ENCODE data around the gene P2RX6. TPM values are rescaled to one million over a fixed set of nuclear protein-coding genes. Genes with fewer than 3 reads are reported as not detected.

Gene P2RX6
- total and polyA plus RNA-seq, 9 of the 15 experiments (the other 6 are each of a cell fraction or from before 2014, with no cell fraction given) = 0.01 to 3.9 (median 1.5) TPM; not detected in 1

GRCh38 chr22:21014202-21014725 lies 701 bp upstream of the P2RX6 start (continued):
- TF ChIP-seq TCF3 (CRISPR knock-in tag; IDR thresholded peaks at IDR 0.05) = no peak
- TF ChIP-seq ZNF589 (CRISPR knock-in tag; IDR thresholded peaks at IDR 0.05; ENCODE audit: low read depth) = no peak
- no peak for TF ChIP-seq ID3 (CRISPR knock-in tag; IDR thresholded peaks at IDR 0.05)
- TF ChIP-seq ID3 (tag; IDR thresholded peaks at IDR 0.05) = peak; percentile 95; the same call in 1 of the 2 replicates
- no peak for TF ChIP-seq SRSF9 (IDR thresholded peaks at IDR 0.05; ENCODE audit: borderline replicate concordance, low read depth, low read length)
- TF ChIP-seq XRCC5 (IDR thresholded peaks at IDR 0.05; ENCODE audit: low read depth, low read length) = no peak
- TF ChIP-seq CBX1 (IDR thresholded peaks at IDR 0.05; ENCODE audit: low read depth) = no peak
- TF ChIP-seq ZNF354B (CRISPR knock-in tag; IDR thresholded peaks at IDR 0.05) = 0 out of 2 replicates have a peak, but pooled peaks have one; percentile 38
- no peak for TF ChIP-seq FOS (IDR thresholded peaks at IDR 0.05; ENCODE audit: extremely low read depth, insufficient read length)
- peak; percentile 90 for TF ChIP-seq BHLHE40 (IDR thresholded peaks at IDR 0.05; ENCODE audit: low read length)
- TF ChIP-seq HDGF (IDR thresholded peaks at IDR 0.05) = no peak
- TF ChIP-seq TAF15 (IDR thresholded peaks at IDR 0.05; ENCODE audit: low read depth, low read length) = no peak
- TF ChIP-seq SMAD2 (IDR thresholded peaks at IDR 0.05; ENCODE audit: low read depth, low read length) = peak; percentile 98; the same call in 1 of the 2 replicates
- no peak for TF ChIP-seq PBX2 (CRISPR knock-in tag; IDR thresholded peaks at IDR 0.05; ENCODE audit: low read depth)
- TF ChIP-seq PBX2 (tag; conservative IDR thresholded peaks at IDR 0.05; ENCODE audit: low read depth) = no peak
- no peak for TF ChIP-seq NFE2L1 (tag; IDR thresholded peaks at IDR 0.05; ENCODE audit: borderline replicate concordance, low read depth)
- TF ChIP-seq FOXO4 (CRISPR knock-in tag; IDR thresholded peaks at IDR 0.05) = peak; percentile 92; the same call in 1 of the 2 replicates
- no peak for TF ChIP-seq ZNF609 (CRISPR knock-in tag; IDR thresholded peaks at IDR 0.05; ENCODE audit: borderline replicate concordance)

Measured in K562 (cell line).